Measurements from ENCODE around the gene FOLR3.

DNA sequence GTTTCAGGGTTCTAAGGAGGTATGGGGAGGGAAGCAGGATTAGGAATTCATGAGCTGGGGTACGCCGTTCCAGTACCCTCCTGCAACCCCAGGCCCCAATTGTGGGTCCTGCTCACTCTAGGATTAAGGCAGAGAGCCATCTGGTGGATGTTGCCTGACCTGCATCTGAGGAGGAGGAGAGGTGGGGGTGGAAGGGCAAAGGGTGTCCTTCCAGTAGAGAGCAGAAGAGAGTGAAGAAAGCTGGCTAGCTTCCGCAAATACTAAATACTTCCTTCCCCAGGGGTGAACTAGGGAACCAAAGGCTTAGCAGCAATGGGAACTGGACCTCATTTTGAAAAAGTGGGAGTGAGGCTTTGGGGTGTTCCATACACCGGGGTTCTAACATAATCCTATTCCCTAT is 44.2 kb upstream of the FOLR3 start:
- TF ChIP-seq, protein P1, sequence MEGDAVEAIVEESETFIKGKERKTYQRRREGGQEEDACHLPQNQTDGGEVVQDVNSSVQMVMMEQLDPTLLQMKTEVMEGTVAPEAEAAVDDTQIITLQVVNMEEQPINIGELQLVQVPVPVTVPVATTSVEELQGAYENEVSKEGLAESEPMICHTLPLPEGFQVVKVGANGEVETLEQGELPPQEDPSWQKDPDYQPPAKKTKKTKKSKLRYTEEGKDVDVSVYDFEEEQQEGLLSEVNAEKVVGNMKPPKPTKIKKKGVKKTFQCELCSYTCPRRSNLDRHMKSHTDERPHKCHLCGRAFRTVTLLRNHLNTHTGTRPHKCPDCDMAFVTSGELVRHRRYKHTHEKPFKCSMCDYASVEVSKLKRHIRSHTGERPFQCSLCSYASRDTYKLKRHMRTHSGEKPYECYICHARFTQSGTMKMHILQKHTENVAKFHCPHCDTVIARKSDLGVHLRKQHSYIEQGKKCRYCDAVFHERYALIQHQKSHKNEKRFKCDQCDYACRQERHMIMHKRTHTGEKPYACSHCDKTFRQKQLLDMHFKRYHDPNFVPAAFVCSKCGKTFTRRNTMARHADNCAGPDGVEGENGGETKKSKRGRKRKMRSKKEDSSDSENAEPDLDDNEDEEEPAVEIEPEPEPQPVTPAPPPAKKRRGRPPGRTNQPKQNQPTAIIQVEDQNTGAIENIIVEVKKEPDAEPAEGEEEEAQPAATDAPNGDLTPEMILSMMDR (IDR thresholded peaks at IDR 0.05), result peak; percentile 47 to 97 (median 86)
- no peak for TF ChIP-seq POLR2A (IDR thresholded peaks at IDR 0.05)

Measured in thyroid gland (tissue), 4 donors.